ENCODE measurements around the gene NRXN3. TPM values are rescaled to one million over a fixed set of nuclear protein-coding genes. Genes with fewer than 3 reads are reported as not detected.
A peak's percentile ranks its signal among the peaks of the same experiment; 100 is the strongest.

Gene NRXN3
- total and polyA plus RNA-seq, 3 experiments from 2014 or later = not detected

DNA sequence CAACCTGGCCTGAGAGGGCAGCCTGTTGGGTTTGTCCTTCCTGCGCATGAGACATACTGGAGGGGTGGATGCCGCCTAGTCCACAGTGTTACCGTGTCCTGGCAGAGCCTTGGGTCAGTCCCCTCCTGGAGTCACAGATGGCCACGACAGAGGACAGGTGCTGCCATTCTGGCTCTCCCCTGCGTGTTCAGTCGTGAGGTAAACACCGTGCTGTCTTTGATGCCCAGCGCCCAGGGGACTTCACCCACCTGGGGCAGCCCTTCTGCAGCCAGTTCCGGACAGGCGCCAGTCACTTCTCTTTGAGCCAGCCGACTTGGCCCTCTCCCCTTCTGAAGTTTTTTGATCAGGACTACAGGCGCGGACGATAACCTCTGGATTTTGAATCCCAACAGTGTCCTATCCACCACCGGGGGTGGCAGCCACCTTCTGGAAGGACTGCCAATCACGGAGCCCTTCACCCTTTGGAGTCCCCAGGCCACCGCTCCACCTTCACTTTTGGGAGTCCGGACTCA lies 1108.2 kb downstream of the NRXN3 start:
- H3K4me1 ChIP-seq (ENCODE audit: insufficient read depth, low read length) = no peaks in the 10 kb centered on the region
- H3K4me1 Mint-ChIP-seq = peaks cover 0 to 4% (median 0%) of the 10 kb centered on the region in 3 donors
- H3K36me3 Mint-ChIP-seq = no peaks in the 10 kb centered on the region
- no peak overlapping the region for H3K4me3 Mint-ChIP-seq
- H3K27ac ChIP-seq (ENCODE audit: low read depth, low read length) = no peak overlapping the region
- H3K27me3 Mint-ChIP-seq = peaks cover 18 to 35% of the 10 kb centered on the region in 2 donors
- ChIA-PET POLR2A (no interaction called here), CTCF (no interaction called here)
- no peak overlapping the region for H3K4me3 ChIP-seq (ENCODE audit: low read length)
- H3K27ac Mint-ChIP-seq = no peak overlapping the region
- no peaks in the 10 kb centered on the region for H3K27me3 ChIP-seq (ENCODE audit: insufficient read depth, low read length, poor library complexity, severe bottlenecking)
- H3K9me3 ChIP-seq (ENCODE audit: low read length) = no peaks in the 10 kb centered on the region
- no peak for DNase-seq
- H3K36me3 ChIP-seq (ENCODE audit: insufficient read depth, low read length) = no peaks in the 10 kb centered on the region
- H3K9me3 Mint-ChIP-seq = peaks cover 0 to 30% (median 6%) of the 10 kb centered on the region in 5 donors

DNA sequence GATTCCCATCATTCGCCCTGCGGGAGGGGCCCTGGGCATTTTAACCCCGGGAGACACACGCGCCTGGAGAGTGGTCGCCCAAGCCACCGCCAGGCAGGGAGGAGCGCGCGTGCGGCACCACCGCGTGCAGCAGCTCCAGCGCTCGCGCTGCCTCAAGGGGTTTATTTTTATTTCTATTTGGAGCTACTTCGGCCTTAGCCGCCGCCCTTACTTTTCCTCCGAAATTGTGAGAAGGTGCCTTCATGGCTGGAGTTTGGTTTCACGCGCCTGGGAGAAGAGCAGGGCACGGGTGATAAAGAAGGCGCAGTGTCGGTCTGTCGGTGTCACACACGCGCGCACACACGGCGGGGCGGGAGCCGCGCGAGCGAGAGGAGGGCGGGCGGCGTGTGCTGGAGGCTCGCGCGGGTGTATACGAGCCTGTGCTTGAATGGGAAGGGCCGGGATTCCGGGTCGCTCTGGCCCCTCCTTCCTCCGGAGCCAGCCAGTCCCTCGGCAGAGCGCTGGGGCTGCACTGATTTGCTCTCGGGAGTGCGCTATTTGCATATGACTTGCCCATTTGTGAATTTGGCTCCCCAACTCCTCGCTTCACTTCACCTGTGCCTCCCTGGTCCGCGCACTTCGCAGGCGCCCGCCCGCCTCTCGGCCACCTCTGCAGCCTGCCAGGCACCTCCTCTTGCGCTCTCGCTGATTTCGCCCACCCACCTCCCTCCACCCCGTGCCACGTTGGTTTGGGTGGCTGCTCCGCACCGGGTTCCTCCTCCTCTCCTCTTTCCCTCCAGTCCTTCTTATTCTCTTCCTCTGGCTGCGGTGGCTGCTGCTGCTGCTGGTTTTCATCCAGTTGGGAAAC lies 1108.8 kb downstream of the NRXN3 start:
- no peak overlapping the region for H3K4me3 Mint-ChIP-seq
- no peaks in the 10 kb centered on the region for H3K36me3 ChIP-seq (ENCODE audit: insufficient read depth, low read length)
- peaks cover 0 to 29% (median 6%) of the 10 kb centered on the region in 5 donors for H3K9me3 Mint-ChIP-seq
- no peaks in the 10 kb centered on the region for H3K9me3 ChIP-seq (ENCODE audit: low read length)
- no peak overlapping the region for H3K27ac Mint-ChIP-seq
- no peak overlapping the region for H3K27ac ChIP-seq (ENCODE audit: low read depth, low read length)
- no peaks in the 10 kb centered on the region for H3K27me3 ChIP-seq (ENCODE audit: insufficient read depth, low read length, poor library complexity, severe bottlenecking)
- H3K36me3 Mint-ChIP-seq = no peaks in the 10 kb centered on the region
- no peak for DNase-seq
- H3K27me3 Mint-ChIP-seq = peaks cover 18 to 35% of the 10 kb centered on the region in 2 donors
- POLR2A ChIA-PET = no interaction called here
- no peak overlapping the region for H3K4me3 ChIP-seq (ENCODE audit: low read length)
- no peaks in the 10 kb centered on the region for H3K4me1 ChIP-seq (ENCODE audit: insufficient read depth, low read length)
- CTCF ChIA-PET = no interaction called here
- H3K4me1 Mint-ChIP-seq = peaks cover 0 to 4% (median 0%) of the 10 kb centered on the region in 3 donors

DNA sequence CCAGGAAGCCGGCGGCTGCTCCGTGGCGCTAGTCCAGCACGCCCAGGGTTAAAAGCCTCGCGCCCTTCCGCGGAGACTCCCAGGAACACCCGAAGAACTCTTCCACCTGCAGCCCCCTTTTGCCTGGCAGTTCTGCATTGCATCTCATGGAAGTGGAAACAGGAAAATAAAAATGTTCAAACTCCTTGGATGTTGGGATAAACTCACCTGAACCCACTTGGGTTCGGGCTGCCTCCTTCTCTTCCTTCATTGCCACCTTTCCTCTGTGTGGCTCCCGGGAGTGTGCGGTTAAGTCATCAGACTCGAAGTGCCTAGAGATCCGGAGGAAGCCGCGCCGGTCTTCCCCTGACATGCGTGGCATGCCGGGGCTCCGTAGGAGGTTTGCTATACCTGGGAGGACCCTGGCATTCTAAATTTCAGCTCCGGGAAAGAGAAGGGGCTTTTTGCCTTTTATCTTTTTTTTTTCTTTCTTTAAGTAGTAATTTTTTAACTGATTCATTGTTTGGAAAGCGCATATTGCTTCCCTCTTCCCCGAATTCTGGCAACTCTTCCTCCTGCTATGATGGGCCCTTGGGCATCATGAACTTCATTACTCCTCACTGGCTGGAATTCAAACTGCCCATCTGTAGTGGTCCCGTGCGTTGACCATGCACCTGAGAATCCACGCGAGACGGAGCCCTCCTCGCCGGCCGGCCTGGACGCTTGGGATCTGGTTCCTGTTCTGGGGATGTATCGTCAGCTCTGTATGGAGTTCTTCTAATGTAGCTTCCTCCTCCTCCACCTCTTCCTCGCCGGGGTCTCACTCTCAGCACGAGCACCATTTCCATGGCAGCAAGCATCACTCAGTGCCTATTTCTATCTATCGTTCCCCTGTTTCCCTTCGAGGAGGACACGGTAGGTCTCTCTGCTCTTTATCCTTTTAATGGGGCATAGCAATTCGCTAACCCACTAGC lies 1109.7 kb downstream of the NRXN3 start:
- ChIA-PET POLR2A (no interaction called here), CTCF (no interaction called here)
- no peak overlapping the region for H3K27ac ChIP-seq (ENCODE audit: low read depth, low read length)
- Mint-ChIP-seq H3K27ac (no peak overlapping the region), H3K27me3 (peaks cover 18 to 35% of the 10 kb centered on the region in 2 donors), H3K4me3 (peak overlapping the region in 1 of 7 donors; percentile 54), H3K36me3 (no peaks in the 10 kb centered on the region), H3K9me3 (peaks cover 0 to 30% (median 6%) of the 10 kb centered on the region in 5 donors), H3K4me1 (peaks cover 0 to 4% (median 0%) of the 10 kb centered on the region in 3 donors)
- H3K27me3 ChIP-seq (ENCODE audit: insufficient read depth, low read length, poor library complexity, severe bottlenecking) = no peaks in the 10 kb centered on the region
- H3K9me3 ChIP-seq (ENCODE audit: low read length) = no peaks in the 10 kb centered on the region
- no peak for DNase-seq
- H3K4me1 ChIP-seq (ENCODE audit: insufficient read depth, low read length) = no peaks in the 10 kb centered on the region
- H3K4me3 ChIP-seq (ENCODE audit: low read length) = no peak overlapping the region
- H3K36me3 ChIP-seq (ENCODE audit: insufficient read depth, low read length) = no peaks in the 10 kb centered on the region

DNA sequence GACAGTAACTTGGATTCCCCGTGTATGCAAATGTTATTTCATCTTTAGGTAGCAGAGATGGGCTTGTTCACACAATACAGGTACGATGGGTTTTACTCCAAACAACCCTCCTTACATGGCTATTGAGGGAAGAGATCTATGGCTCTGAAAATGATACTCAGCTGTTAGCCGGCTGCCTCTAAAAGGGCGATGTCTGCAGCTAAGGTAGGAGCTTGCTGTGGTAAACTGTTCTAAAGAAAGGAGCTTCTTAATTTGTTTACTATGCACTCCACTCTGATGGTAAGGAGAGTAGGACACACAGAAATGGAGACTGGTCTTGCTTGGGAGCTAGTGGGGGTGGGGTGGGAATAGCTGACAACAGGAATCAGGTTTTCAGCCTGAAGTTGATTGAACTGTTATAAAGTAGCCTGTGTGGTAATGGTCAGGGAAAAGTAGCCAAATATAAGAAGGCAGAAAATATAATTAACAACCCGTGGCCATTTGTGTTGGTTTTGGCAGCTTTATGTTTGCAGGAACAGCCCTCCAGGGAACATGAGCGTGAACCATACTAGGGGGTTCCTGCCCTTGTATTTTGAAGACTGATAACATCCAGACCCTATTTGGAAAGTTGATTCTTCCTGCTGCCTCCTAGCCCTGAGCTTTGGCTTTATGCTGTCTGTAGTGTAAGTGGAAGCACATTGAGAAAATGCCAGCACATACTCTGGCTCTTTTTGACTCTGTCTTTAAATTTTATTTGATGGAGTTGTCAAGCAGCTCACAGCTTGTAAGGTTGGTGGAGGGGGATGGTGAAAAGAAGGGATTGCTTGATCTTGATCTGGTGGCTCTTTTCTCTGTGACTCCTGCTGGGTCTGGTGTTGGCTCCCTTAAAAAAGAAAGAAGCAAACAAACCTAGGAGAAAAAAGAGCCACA lies 1111.3 kb downstream of the NRXN3 start:
- Mint-ChIP-seq H3K27me3 (peaks cover 18 to 35% of the 10 kb centered on the region in 2 donors), H3K9me3 (peaks cover 0 to 27% (median 6%) of the 10 kb centered on the region in 5 donors), H3K4me3 (no peak overlapping the region), H3K4me1 (peaks cover 0 to 4% (median 0%) of the 10 kb centered on the region in 3 donors), H3K27ac (no peak overlapping the region), H3K36me3 (no peaks in the 10 kb centered on the region)
- Histone ChIP-seq H3K4me3 (ENCODE audit: low read length) (no peak overlapping the region), H3K27ac (ENCODE audit: low read depth, low read length) (no peak overlapping the region), H3K4me1 (ENCODE audit: insufficient read depth, low read length) (no peaks in the 10 kb centered on the region), H3K9me3 (ENCODE audit: low read length) (no peaks in the 10 kb centered on the region), H3K36me3 (ENCODE audit: insufficient read depth, low read length) (no peaks in the 10 kb centered on the region), H3K27me3 (ENCODE audit: insufficient read depth, low read length, poor library complexity, severe bottlenecking) (no peaks in the 10 kb centered on the region)
- no peak for DNase-seq
- POLR2A ChIA-PET = no interaction called here
- CTCF ChIA-PET = no interaction called here

DNA sequence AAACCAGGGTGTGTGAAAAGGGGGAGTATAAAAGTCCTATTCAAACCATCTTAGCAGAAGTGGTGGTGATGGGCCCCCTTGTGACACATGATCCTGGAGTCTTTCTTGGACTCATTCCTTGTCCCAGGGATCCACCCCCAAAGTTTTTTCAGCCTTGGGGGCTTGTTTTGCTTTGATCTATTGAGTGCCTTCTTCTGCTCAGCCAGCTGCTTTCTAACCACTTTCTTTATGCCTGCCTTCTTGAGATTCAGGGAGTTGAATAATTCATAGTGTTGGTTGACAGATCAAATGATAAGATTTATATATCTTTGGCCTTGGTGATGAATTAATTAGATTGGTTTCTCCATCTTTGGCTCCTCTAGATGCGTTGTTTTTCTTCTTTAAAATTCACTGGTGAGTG lies 1114.4 kb downstream of the NRXN3 start:
- ChIA-PET CTCF (no interaction called here), POLR2A (no interaction called here)
- Mint-ChIP-seq H3K4me3 (no peak overlapping the region), H3K36me3 (no peaks in the 10 kb centered on the region), H3K4me1 (peaks cover 0 to 4% (median 0%) of the 10 kb centered on the region in 3 donors), H3K27ac (no peak overlapping the region), H3K9me3 (peaks cover 0 to 21% (median 3%) of the 10 kb centered on the region in 5 donors), H3K27me3 (peaks cover 12 to 17% of the 10 kb centered on the region in 2 donors)
- Histone ChIP-seq H3K27me3 (ENCODE audit: insufficient read depth, low read length, poor library complexity, severe bottlenecking) (no peaks in the 10 kb centered on the region), H3K27ac (ENCODE audit: low read depth, low read length) (no peak overlapping the region), H3K4me1 (ENCODE audit: insufficient read depth, low read length) (no peaks in the 10 kb centered on the region), H3K4me3 (ENCODE audit: low read length) (no peak overlapping the region), H3K36me3 (ENCODE audit: insufficient read depth, low read length) (no peaks in the 10 kb centered on the region), H3K9me3 (ENCODE audit: low read length) (no peaks in the 10 kb centered on the region)
- DNase-seq = no peak

DNA sequence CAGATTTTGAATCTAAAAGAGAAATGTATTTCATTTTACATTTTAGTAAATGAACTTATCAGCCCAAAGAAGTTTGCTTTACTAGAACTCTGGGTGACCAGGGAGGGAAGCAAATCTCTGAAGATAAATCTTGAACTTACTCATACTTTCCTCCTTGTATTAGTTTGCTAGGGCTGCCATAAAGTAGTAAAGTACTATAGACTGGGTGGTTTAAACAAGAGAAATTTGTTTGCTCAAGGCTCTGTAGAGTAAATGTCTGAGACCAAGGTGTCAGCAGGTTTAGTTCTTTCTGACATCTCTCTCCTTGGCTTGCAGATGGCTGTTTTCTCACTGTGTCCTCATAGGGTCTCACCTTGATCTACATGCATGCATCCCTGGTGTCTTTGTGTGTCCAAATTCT lies 1115.1 kb downstream of the NRXN3 start:
- Mint-ChIP-seq H3K27ac (no peak overlapping the region), H3K27me3 (peaks cover 6 to 10% of the 10 kb centered on the region in 2 donors), H3K36me3 (no peaks in the 10 kb centered on the region), H3K4me1 (peaks cover 0 to 1% (median 0%) of the 10 kb centered on the region in 3 donors), H3K4me3 (no peak overlapping the region), H3K9me3 (peaks cover 0 to 19% (median 3%) of the 10 kb centered on the region in 5 donors)
- DNase-seq = no peak
- Histone ChIP-seq H3K9me3 (ENCODE audit: low read length) (no peaks in the 10 kb centered on the region), H3K36me3 (ENCODE audit: insufficient read depth, low read length) (no peaks in the 10 kb centered on the region), H3K27me3 (ENCODE audit: insufficient read depth, low read length, poor library complexity, severe bottlenecking) (no peaks in the 10 kb centered on the region), H3K27ac (ENCODE audit: low read depth, low read length) (no peak overlapping the region), H3K4me3 (ENCODE audit: low read length) (no peak overlapping the region), H3K4me1 (ENCODE audit: insufficient read depth, low read length) (no peaks in the 10 kb centered on the region)
- CTCF ChIA-PET = no interaction called here
- POLR2A ChIA-PET = no interaction called here

DNA sequence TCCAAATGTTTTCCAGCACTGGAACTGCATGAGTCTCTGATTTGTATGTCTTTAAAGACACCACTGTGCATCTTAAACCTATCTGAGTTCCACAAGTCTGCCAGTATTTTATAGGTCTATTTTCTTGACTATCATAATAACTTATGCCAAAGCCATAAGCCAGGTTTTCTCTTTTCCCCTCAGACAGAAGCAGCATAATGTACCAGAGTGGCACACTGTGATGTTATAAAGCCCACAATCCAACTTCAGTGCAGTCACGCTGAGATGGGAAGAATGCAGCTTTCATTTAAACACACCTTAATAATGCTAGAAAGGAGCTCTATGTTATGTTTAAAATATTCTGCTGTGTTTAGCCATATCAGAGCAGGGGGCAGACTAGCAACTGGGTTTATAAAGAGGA lies 1117.8 kb downstream of the NRXN3 start:
- H3K27me3 ChIP-seq (ENCODE audit: insufficient read depth, low read length, poor library complexity, severe bottlenecking) = no peaks in the 10 kb centered on the region
- Mint-ChIP-seq H3K4me1 (no peaks in the 10 kb centered on the region), H3K9me3 (peaks cover 0 to 4% (median 2%) of the 10 kb centered on the region in 5 donors), H3K27me3 (no peaks in the 10 kb centered on the region), H3K36me3 (no peaks in the 10 kb centered on the region), H3K27ac (no peak overlapping the region), H3K4me3 (no peak overlapping the region)
- CTCF ChIA-PET = no interaction called here
- POLR2A ChIA-PET = no interaction called here
- H3K36me3 ChIP-seq (ENCODE audit: insufficient read depth, low read length) = no peaks in the 10 kb centered on the region
- no peak overlapping the region for H3K27ac ChIP-seq (ENCODE audit: low read depth, low read length)
- DNase-seq = no peak
- H3K4me3 ChIP-seq (ENCODE audit: low read length) = no peak overlapping the region
- H3K9me3 ChIP-seq (ENCODE audit: low read length) = no peaks in the 10 kb centered on the region
- no peaks in the 10 kb centered on the region for H3K4me1 ChIP-seq (ENCODE audit: insufficient read depth, low read length)

Measured in CD8-positive, alpha-beta memory T cell (primary cell).